Limb (tissue), 2 donors: ENCODE data around the gene ZNF692.
A peak's percentile ranks its signal among the peaks of the same experiment; 100 is the strongest.
"Not testable (repeated sequence)": the region's sequence is repeated elsewhere in the genome, so short reads cannot be mapped to it uniquely, and the experiment has no call there.

Experiments used
- DNase-seq, 2 donors: peaks; one replicate each; pipeline ENCODE4 v3.0.0-alpha.2; 2016; ENCODE audit errors: extremely low spot score in 2 of 2

Gene ZNF692

GRCh38 chr1:248810000-248810726 is 48.7 kb downstream of the ZNF692 start:
- DNase-seq = no peak

DNA sequence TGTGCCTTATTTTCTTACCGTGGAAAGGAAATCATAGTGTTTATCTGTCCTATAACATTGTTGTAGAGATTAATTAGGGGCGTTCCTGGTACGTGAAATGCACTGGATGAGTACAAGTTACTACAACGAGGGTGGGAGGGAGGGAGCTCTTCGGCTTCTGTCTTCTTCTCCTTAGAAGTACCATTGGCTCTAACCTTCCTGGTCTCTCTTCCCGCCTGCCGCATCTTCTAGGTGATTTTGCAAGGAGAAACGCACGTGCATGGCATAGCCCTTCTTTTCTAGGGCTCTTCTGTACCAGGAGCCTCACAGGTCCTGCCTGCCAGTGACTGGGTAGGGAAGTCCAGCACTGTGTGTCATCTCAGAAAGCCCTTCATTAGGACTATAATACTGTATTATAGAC is 50.0 kb downstream of the ZNF692 start:
- no peak for DNase-seq

DNA sequence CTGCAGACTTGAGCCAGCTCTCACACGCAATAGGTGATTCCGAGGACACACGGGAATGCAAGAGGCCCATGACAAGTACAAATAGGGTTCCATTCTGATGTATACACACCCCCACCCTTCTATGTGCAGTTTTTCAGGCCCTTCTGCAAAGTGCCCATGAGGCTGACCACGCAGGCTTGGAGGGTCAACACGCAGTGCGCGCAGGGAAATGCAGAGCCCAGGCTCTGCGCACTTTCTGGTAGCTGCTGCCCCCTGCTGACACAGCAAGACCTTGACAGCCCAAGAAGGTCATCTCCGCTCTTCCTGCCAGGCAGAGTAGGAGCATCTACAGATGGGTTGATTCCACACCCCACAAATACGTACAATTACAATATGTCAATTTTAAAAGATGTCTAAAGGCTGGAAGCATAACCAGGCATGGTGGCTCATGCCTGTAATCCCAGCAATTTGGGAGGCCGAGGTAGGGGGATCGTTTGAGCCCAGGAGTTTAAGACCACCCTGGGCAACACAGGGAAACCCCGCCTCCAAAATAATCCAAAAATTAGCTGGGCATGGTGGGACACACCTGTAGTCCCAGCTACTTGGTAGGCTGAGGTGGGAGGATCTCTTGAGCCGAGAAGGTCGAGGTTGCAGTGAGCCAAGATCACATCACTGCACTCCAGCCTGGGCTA is 51.7 kb downstream of the ZNF692 start:
- DNase-seq = peak in 1 of 2 donors; percentile 47

DNA sequence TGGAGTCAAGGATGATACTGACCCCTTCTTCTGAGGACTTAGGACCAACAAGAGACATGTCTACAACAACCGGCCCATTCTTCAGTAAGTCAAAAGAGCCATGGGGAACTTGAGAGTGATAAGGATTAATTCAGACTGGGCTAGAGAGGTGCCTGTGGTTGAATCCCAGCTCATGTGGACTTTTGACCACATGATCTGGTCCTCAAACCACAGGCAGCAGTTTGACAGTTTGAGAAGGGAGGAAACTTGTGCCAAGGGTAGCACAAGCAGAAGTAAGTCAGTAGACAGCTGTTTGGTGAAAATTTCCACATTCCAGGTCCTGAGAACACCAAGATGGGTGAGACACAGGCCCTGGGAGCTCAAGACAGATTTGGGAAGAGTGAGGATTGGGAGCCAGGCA is 53.0 kb downstream of the ZNF692 start:
- no peak for DNase-seq

GRCh38 chr1:248804771-248805681 is 53.9 kb downstream of the ZNF692 start:
- DNase-seq = no peak

- DNase-seq = not testable (repeated sequence)
Observed at GRCh38 chr1:248803501-248803900, 55.4 kb downstream of the ZNF692 start.

GRCh38 chr1:248802454-248802853 is 56.4 kb downstream of the ZNF692 start:
- no peak for DNase-seq

DNA sequence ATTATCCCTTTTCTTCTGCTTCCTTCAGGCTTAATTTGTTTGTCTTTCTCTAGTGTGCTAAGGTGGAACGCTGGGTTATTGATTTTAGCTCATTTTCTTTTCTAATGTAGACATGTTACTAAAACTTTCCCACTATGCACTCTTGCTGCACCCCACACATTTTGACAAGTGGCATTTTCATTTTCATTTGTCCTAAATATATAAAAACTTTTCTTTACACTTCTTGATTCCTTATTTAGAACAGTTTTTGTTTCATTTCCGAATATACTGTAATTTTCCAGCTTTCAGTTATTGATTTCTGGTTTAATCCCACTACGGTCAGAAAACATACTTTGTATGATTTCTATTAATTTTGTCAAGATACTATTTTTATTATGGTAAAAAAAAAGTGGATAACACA is 58.4 kb downstream of the ZNF692 start:
- no peak for DNase-seq
